Measurements from ENCODE around the gene CYP2B6. TPM values are rescaled to one million over a fixed set of nuclear protein-coding genes. Genes with fewer than 3 reads are reported as not detected.

The CYP2B6 gene
- polyA plus RNA-seq, 1 experiment = not detected

GRCh38 chr19:41009700-41010235 is 18.7 kb downstream of the CYP2B6 start:
- H3K4me3 ChIP-seq (ENCODE audit: low read depth, low read length) = no peak overlapping the region
- no peak for TF ChIP-seq CTCF (IDR thresholded peaks at IDR 0.05; ENCODE audit: low read depth, low read length)
- H3K9me3 ChIP-seq (ENCODE audit: control insufficient read depth, insufficient read depth, low read length) = no peaks in the 10 kb centered on the region
- H3K27me3 ChIP-seq (ENCODE audit: control insufficient read depth, insufficient read depth, low read length) = peaks cover 2% of the 10 kb centered on the region
- ChIA-PET POLR2A (no interaction called here), CTCF (no interaction called here)
- H3K27ac ChIP-seq (ENCODE audit: low read depth, low read length) = no peak overlapping the region
- no peak for DNase-seq (ENCODE audit: low read depth, low spot score)

GRCh38 chr19:41013359-41013758 is 22.3 kb downstream of the CYP2B6 start:
- no peak for DNase-seq (ENCODE audit: low read depth, low spot score)
- H3K27ac ChIP-seq (ENCODE audit: low read depth, low read length) = no peak overlapping the region
- no peaks in the 10 kb centered on the region for H3K9me3 ChIP-seq (ENCODE audit: control insufficient read depth, insufficient read depth, low read length)
- TF ChIP-seq CTCF (IDR thresholded peaks at IDR 0.05; ENCODE audit: low read depth, low read length) = no peak
- ChIA-PET CTCF (no interaction called here), POLR2A (no interaction called here)
- no peaks in the 10 kb centered on the region for H3K27me3 ChIP-seq (ENCODE audit: control insufficient read depth, insufficient read depth, low read length)
- H3K4me3 ChIP-seq (ENCODE audit: low read depth, low read length) = no peak overlapping the region

GRCh38 chr19:41014643-41015042 is 23.6 kb downstream of the CYP2B6 start:
- no peak for DNase-seq (ENCODE audit: low read depth, low spot score)
- Histone ChIP-seq H3K27me3 (ENCODE audit: control insufficient read depth, insufficient read depth, low read length) (no peaks in the 10 kb centered on the region), H3K9me3 (ENCODE audit: control insufficient read depth, insufficient read depth, low read length) (no peaks in the 10 kb centered on the region), H3K4me3 (ENCODE audit: low read depth, low read length) (no peak overlapping the region), H3K27ac (ENCODE audit: low read depth, low read length) (no peak overlapping the region)
- POLR2A ChIA-PET = no interaction called here
- no peak for TF ChIP-seq CTCF (IDR thresholded peaks at IDR 0.05; ENCODE audit: low read depth, low read length)
- CTCF ChIA-PET = no interaction called here

- Histone ChIP-seq H3K9me3 (ENCODE audit: control insufficient read depth, insufficient read depth, low read length) (no peaks in the 10 kb centered on the region), H3K27ac (ENCODE audit: low read depth, low read length) (no peak overlapping the region), H3K27me3 (ENCODE audit: control insufficient read depth, insufficient read depth, low read length) (no peaks in the 10 kb centered on the region), H3K4me3 (ENCODE audit: low read depth, low read length) (no peak overlapping the region)
- TF ChIP-seq CTCF (IDR thresholded peaks at IDR 0.05; ENCODE audit: low read depth, low read length) = no peak
- ChIA-PET CTCF (no interaction called here), POLR2A (no interaction called here)
- DNase-seq (ENCODE audit: low read depth, low spot score) = no peak
Measured at GRCh38 chr19:41016488-41017071, 25.5 kb downstream of the CYP2B6 start.

GRCh38 chr19:41018736-41019290 is 27.7 kb downstream of the CYP2B6 start:
- DNase-seq (ENCODE audit: low read depth, low spot score) = no peak
- Histone ChIP-seq H3K27ac (ENCODE audit: low read depth, low read length) (no peak overlapping the region), H3K4me3 (ENCODE audit: low read depth, low read length) (no peak overlapping the region), H3K9me3 (ENCODE audit: control insufficient read depth, insufficient read depth, low read length) (no peaks in the 10 kb centered on the region), H3K27me3 (ENCODE audit: control insufficient read depth, insufficient read depth, low read length) (no peaks in the 10 kb centered on the region)
- TF ChIP-seq CTCF (IDR thresholded peaks at IDR 0.05; ENCODE audit: low read depth, low read length) = no peak
- POLR2A ChIA-PET = no interaction called here
- CTCF ChIA-PET = no interaction called here
